Vagina (tissue), 2 donors: ENCODE measurements around the gene IQSEC3.

Experiments
- CTCF ChIP-seq, 3 experiments: fragments of 450-650 bp in 2 of 3; fragments of 200-600 bp in 1 of 3; sonication (generic) in 1 of 3; IDR thresholded peaks; one replicate each; pipeline ENCODE4 v1.5.1; 2017 to 2019; ENCODE audit warnings: antibody characterized with exemption in 3 of 3, mild to moderate bottlenecking in 2 of 3, moderate library complexity in 2 of 3
- POLR2AphosphoS5 ChIP-seq, 2 donors: sonication (generic); formaldehyde crosslinking; IDR thresholded peaks; one replicate each; pipeline ENCODE4 v1.9.0; 2017; ENCODE audit warnings: antibody characterized with exemption in 2 of 2, mild to moderate bottlenecking in 2 of 2, low read depth in 1 of 2; ENCODE audit not compliant: insufficient read depth in 1 of 2

GRCh38 chr12:125075-125474, 58.5 kb downstream of the IQSEC3 start:
- TF ChIP-seq POLR2AphosphoS5 (IDR thresholded peaks at IDR 0.05; ENCODE audit: insufficient read depth in 1 of 2, low read depth in 1 of 2) (no peak), CTCF (IDR thresholded peaks at IDR 0.05) (no peak)
